GM10266 (cell line): ENCODE data around the gene AMPH.
"Not testable (repeated sequence)": the region's sequence is repeated elsewhere in the genome, so short reads cannot be mapped to it uniquely, and the experiment has no call there.

Source experiments
- DNase-seq: peaks from one replicate; pipeline ENCODE4 v3.0.0; 2012; ENCODE audit errors: extremely low spot score
- TF ChIP-seq, protein P1 (sequence below): IDR thresholded peaks from 2 replicates; pipeline ENCODE4 v1.5.1; 2012; ENCODE audit warnings: mild to moderate bottlenecking, low read depth; ENCODE audit not compliant: control insufficient read depth, insufficient read depth; ENCODE audit errors: missing control alignments

AMPH gene

DNA sequence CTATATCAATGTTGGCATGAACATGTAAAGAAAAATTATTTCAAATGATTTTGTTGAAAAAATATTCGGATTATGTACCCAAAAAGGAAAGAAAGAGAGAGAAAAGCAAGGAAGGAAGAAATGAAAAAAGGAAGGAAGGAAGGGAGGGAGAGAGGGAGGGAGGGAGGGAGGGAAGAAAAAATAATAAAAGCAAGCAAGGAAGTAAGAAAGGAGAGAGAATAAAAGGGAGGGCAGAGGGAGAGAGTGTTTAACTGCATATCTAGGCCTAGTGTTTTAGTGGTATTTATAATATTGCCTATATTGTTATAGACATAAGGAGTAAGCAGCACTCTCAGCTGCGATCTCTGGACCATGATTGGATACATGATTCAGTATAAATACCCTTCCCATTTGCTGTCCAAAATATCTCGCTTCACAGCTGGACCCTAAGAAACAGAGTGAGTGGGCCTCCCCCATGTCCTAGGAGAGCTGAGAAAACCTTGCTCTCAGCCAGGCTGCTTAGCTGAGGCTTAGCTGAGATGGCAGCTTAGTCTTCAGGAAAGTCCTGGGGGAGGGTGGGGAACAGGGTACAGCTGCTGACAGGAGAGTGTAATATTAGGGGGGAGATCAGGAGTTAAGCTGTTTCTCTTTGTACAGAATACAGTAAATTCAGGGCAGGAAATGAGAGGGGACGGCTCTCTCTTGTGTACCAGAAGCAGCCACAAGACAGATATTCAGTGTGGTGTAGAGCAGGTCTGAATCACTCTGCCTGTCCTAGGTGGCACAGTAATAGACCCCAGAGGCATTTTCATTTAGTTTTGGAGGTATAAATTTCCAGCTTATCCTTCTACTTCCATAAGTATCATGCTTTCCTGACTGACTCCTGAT, 291.0 kb downstream of the AMPH start:
- TF ChIP-seq, protein P1, sequence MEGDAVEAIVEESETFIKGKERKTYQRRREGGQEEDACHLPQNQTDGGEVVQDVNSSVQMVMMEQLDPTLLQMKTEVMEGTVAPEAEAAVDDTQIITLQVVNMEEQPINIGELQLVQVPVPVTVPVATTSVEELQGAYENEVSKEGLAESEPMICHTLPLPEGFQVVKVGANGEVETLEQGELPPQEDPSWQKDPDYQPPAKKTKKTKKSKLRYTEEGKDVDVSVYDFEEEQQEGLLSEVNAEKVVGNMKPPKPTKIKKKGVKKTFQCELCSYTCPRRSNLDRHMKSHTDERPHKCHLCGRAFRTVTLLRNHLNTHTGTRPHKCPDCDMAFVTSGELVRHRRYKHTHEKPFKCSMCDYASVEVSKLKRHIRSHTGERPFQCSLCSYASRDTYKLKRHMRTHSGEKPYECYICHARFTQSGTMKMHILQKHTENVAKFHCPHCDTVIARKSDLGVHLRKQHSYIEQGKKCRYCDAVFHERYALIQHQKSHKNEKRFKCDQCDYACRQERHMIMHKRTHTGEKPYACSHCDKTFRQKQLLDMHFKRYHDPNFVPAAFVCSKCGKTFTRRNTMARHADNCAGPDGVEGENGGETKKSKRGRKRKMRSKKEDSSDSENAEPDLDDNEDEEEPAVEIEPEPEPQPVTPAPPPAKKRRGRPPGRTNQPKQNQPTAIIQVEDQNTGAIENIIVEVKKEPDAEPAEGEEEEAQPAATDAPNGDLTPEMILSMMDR: no peak

DNA sequence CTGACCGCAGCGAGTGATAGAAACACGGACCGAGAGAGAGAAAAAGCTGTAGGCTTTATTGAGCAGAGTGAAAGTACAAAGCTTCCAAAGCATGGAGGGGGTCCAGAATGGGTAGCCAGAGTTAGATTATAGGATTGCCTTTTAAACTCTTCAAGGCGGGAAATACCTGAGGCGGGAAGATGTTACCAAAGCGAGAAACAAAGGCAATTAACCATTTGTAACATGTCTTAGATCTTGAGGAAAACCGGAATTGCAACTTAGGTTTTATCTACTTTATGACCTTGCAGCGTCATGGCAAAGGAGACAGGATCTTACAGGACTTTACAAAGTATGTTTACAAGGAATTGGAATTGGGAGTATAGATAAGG, 295.0 kb downstream of the AMPH start:
- DNase-seq: not testable (repeated sequence)

More for the DNA sequence above, 291.0 kb downstream of the AMPH start:
- no peak for DNase-seq

DNA sequence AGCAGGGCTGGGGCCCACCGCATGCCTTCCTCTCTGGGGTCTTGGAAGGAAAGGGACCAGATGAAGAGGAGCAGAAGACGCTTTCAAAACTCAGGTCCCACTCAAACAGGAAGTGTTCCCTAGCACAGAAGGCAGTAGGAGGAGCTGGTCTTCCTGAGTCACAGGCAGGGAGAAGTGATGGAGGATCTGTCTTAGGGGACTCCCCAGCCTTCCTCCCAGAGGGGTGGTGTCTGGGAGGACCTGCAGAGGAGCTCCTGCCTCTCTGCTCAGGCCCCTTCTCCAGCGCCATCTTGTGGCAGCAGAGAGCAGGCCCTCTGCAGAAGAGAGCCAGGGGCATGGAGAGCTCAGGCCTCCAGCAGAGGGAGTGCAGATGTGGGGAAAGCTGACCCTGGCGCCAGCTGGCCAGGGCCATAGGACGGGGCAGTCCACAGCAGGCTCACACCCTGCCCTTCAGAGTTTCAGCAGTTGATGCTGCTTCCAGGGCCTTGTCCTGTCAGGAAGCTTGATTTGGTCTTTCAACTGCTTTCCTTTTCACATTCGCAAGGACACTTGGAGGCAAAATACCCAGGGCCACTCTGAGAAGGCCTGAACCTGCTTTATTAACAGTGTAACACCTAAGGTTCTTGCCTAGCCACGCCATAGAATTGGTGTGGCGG, 295.6 kb downstream of the AMPH start:
- DNase-seq: peak; percentile 76
- TF ChIP-seq, protein P1: peak; percentile 100

DNA sequence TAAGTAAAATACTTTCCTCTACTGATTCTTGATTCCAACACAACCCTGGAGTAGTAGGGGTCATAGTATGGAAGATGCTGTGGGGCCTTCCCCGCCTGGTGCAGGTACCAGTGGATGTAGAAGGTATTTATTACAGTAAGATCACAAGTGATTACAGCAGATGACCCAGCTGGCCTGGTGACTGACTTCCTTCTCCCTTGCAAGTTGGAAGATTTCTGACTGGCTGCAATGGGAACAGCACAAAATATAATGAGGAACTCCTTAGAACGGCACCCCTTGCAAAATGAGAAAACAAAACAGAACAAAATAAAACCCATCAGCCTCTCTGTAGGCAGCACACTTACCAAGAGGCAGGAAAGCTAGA, 296.1 kb downstream of the AMPH start:
- DNase-seq: no peak
- TF ChIP-seq, protein P1: no peak

DNA sequence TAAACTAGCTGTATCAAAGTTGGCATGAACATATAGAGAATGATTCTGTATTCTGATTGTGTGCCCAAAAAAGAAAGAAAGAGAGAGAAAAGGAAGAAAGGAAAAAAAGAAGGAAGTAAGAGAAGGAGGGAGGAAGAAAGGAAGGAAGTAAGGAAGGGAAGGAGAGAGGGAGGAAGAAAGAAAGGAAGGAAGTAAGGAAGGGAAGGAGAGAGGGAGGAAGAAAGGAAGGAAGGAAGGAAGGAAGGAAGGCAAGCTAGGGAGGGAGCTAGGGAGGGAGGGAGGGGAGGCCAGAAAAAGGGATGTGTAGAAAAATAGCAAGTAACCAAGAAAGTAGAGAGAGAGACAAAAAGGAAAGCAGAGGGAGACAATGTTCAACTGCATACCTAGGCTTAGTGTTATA, 297.0 kb downstream of the AMPH start:
- DNase-seq: no peak
- TF ChIP-seq, protein P1: no peak
